ENCODE measurements around the gene TSPAN31.

DNA sequence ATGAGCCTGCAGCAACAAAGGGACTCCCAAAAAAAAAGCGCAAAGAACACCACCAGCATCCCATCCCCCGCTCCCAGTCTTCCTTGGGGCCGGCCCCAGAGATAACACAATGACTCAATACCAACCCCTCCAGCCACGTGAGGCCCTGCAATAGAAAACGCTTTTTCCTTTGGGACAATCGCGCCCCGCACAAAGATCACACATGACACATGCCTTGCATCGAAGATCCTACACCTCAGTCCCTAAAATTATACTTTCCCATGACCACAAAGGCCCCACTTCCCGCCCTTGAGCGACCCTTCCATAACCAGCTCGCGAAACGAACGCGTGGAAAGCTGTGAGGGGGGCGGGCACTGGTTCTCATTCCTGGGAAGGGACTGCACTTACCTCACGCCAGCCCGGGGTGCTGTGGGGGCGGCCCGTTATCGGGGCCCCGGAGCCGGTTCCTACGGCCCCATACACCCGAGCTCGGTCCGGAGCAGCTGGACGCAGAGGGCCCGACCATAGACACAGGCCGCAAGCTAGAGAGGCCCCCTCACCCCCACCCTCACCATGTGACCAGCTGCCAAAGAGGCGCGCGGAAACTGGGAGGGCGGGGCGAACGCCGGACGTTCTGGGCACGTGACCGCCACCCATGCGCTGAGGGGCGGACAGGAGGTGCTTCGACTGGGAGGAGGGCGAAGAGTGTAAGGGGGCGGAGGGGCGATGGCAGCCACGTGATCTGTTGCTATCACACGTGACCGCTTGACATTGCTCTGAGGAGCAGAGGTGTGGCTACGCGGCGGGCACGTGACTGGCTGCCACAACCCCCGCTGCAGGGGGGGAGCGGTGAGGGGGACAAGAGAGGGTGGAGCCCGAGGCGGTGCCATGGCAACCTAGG, 7.2 kb downstream of the TSPAN31 start, which contains the start of gene CDK4:
- TF ChIP-seq, protein P1, sequence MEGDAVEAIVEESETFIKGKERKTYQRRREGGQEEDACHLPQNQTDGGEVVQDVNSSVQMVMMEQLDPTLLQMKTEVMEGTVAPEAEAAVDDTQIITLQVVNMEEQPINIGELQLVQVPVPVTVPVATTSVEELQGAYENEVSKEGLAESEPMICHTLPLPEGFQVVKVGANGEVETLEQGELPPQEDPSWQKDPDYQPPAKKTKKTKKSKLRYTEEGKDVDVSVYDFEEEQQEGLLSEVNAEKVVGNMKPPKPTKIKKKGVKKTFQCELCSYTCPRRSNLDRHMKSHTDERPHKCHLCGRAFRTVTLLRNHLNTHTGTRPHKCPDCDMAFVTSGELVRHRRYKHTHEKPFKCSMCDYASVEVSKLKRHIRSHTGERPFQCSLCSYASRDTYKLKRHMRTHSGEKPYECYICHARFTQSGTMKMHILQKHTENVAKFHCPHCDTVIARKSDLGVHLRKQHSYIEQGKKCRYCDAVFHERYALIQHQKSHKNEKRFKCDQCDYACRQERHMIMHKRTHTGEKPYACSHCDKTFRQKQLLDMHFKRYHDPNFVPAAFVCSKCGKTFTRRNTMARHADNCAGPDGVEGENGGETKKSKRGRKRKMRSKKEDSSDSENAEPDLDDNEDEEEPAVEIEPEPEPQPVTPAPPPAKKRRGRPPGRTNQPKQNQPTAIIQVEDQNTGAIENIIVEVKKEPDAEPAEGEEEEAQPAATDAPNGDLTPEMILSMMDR (IDR thresholded peaks at IDR 0.05): no peak
- TF ChIP-seq POLR2A (IDR thresholded peaks at IDR 0.05): peak; percentile 51 to 73
- peak; percentile 73 to 93 (median 86) for TF ChIP-seq POLR2AphosphoS5 (IDR thresholded peaks at IDR 0.05)
- peak in 2 of 4 donors; percentile 35 to 86 for TF ChIP-seq EP300 (IDR thresholded peaks at IDR 0.05)

Measured in sigmoid colon (tissue), 4 donors.